ENCODE measurements around the gene CTDP1. TPM values are rescaled to one million over a fixed set of nuclear protein-coding genes. Genes with fewer than 3 reads are reported as not detected.

Gene CTDP1
- total and polyA plus RNA-seq, 7 experiments from 2014 or later, result 11.6 to 75.3 (median 41.2) TPM

- POLR2A ChIA-PET, result interaction anchor here (0.8 kb wide), 2 partner anchors 158 to 429 kb away, joined by 3 read pairs; no protein-coding TSS in a partner anchor
- H3K9me3 Mint-ChIP-seq, result peaks cover 0 to 5% (median 0%) of the 10 kb centered on the region in 11 donors
- Histone ChIP-seq H3K36me3 (ENCODE audit: control insufficient read depth in 2 of 3, insufficient read depth in 3 of 3, low read length in 3 of 3) (peaks cover 0 to 7% (median 0%) of the 10 kb centered on the region in 3 experiments), H3K4me3 (ENCODE audit: low read length) (peak overlapping the region; percentile 94), H3K4me1 (ENCODE audit: control insufficient read depth in 2 of 2, insufficient read depth in 2 of 2, low read length in 2 of 2) (peaks cover 46 to 67% of the 10 kb centered on the region in 2 donors), H3K9me3 (ENCODE audit: control insufficient read depth in 2 of 3, low read length in 3 of 3) (peaks cover 0 to under 1% (median 0%) of the 10 kb centered on the region in 3 experiments), H3K27me3 (ENCODE audit: control insufficient read depth in 2 of 2, insufficient read depth in 2 of 2, low read length in 2 of 2) (no peaks in the 10 kb centered on the region), H3K27ac (ENCODE audit: low read depth, low read length) (peak overlapping the region; percentile 96)
- peaks cover 48 to 81% (median 74%) of the 10 kb centered on the region in 7 donors for H3K4me1 Mint-ChIP-seq
- H3K27ac Mint-ChIP-seq, result peak overlapping the region; percentile 62 to 96 (median 94)
- peak overlapping the region; percentile 85 to 92 (median 89) for H3K4me3 Mint-ChIP-seq
- CTCF ChIA-PET, result no interaction called here
- ATAC-seq (no peak), DNase-seq (no peak)
- H3K36me3 Mint-ChIP-seq, result peaks cover 0 to 30% (median under 1%) of the 10 kb centered on the region in 5 donors
- peaks cover 0 to 3% (median 0%) of the 10 kb centered on the region in 5 donors for H3K27me3 Mint-ChIP-seq
- intact Hi-C loops (cut with micrococcal nuclease), result no loop called here
Measured at GRCh38 chr18:79680891-79681339, 1.3 kb downstream of the CTDP1 start.

- peaks cover 0 to 7% (median 0%) of the 10 kb centered on the region in 3 experiments for H3K36me3 ChIP-seq (ENCODE audit: control insufficient read depth in 2 of 3, insufficient read depth in 3 of 3, low read length in 3 of 3)
- no peak for ATAC-seq
- Mint-ChIP-seq H3K27ac (peak overlapping the region; percentile 62 to 96 (median 94)), H3K9me3 (peaks cover 0 to 5% (median 0%) of the 10 kb centered on the region in 11 donors), H3K4me1 (peaks cover 54 to 86% (median 79%) of the 10 kb centered on the region in 7 donors), H3K27me3 (peaks cover 0 to 3% (median 0%) of the 10 kb centered on the region in 5 donors), H3K4me3 (peak overlapping the region; percentile 85 to 92 (median 89)), H3K36me3 (peaks cover 0 to 25% (median 6%) of the 10 kb centered on the region in 5 donors)
- POLR2A ChIA-PET, result interaction anchor here (0.6 to 0.8 kb wide), 2 partner anchors 113 to 428 kb away, joined by 3 read pairs; no protein-coding TSS in a partner anchor
- no peaks in the 10 kb centered on the region for H3K27me3 ChIP-seq (ENCODE audit: control insufficient read depth in 2 of 2, insufficient read depth in 2 of 2, low read length in 2 of 2)
- H3K4me3 ChIP-seq (ENCODE audit: low read length), result peak overlapping the region; percentile 94
- intact Hi-C loops (cut with micrococcal nuclease), result no loop called here
- H3K9me3 ChIP-seq (ENCODE audit: control insufficient read depth in 2 of 3, low read length in 3 of 3), result no peaks in the 10 kb centered on the region
- H3K27ac ChIP-seq (ENCODE audit: low read depth, low read length), result peak overlapping the region; percentile 96
- H3K4me1 ChIP-seq (ENCODE audit: control insufficient read depth in 2 of 2, insufficient read depth in 2 of 2, low read length in 2 of 2), result peaks cover 46 to 72% of the 10 kb centered on the region in 2 donors
- DNase-seq, result peak in 8 of 9 donors; percentile 56 to 79 (median 71)
- CTCF ChIA-PET, result no interaction called here
Measured at GRCh38 chr18:79681484-79682387, 2.1 kb downstream of the CTDP1 start.

- Histone ChIP-seq H3K9me3 (ENCODE audit: control insufficient read depth in 2 of 3, low read length in 3 of 3) (no peaks in the 10 kb centered on the region), H3K27ac (ENCODE audit: low read depth, low read length) (no peak overlapping the region), H3K36me3 (ENCODE audit: control insufficient read depth in 2 of 3, insufficient read depth in 3 of 3, low read length in 3 of 3) (peaks cover 0 to 3% (median 0%) of the 10 kb centered on the region in 3 experiments), H3K4me1 (ENCODE audit: control insufficient read depth in 2 of 2, insufficient read depth in 2 of 2, low read length in 2 of 2) (peaks cover 46 to 68% of the 10 kb centered on the region in 2 donors), H3K4me3 (ENCODE audit: low read length) (no peak overlapping the region), H3K27me3 (ENCODE audit: control insufficient read depth in 2 of 2, insufficient read depth in 2 of 2, low read length in 2 of 2) (no peaks in the 10 kb centered on the region)
- ChIA-PET CTCF (no interaction called here), POLR2A (no interaction called here)
- H3K4me3 Mint-ChIP-seq, result peak overlapping the region; percentile 85 to 92 (median 89)
- H3K4me1 Mint-ChIP-seq, result peaks cover 51 to 79% (median 75%) of the 10 kb centered on the region in 7 donors
- H3K9me3 Mint-ChIP-seq, result peaks cover 0 to 5% (median 0%) of the 10 kb centered on the region in 11 donors
- DNase-seq (no peak), ATAC-seq (no peak)
- peaks cover 0 to 20% (median 6%) of the 10 kb centered on the region in 5 donors for H3K36me3 Mint-ChIP-seq
- peak overlapping the region; percentile 62 to 95 (median 91) for H3K27ac Mint-ChIP-seq
- intact Hi-C loops (cut with micrococcal nuclease), result no loop called here
- H3K27me3 Mint-ChIP-seq, result peaks cover 0 to 3% (median 0%) of the 10 kb centered on the region in 5 donors
Measured at GRCh38 chr18:79682481-79682880, 2.9 kb downstream of the CTDP1 start.

- intact Hi-C loops (cut with micrococcal nuclease), result no loop called here
- no peaks in the 10 kb centered on the region for H3K9me3 ChIP-seq (ENCODE audit: control insufficient read depth in 2 of 3, low read length in 3 of 3)
- peak overlapping the region; percentile 62 to 92 (median 86) for H3K4me3 Mint-ChIP-seq
- H3K9me3 Mint-ChIP-seq, result peaks cover 0 to 5% (median 0%) of the 10 kb centered on the region in 11 donors
- DNase-seq (peak in 5 of 9 donors; percentile 24 to 55 (median 34)), ATAC-seq (no peak)
- POLR2A ChIA-PET, result no interaction called here
- H3K4me1 Mint-ChIP-seq, result peaks cover 51 to 76% (median 70%) of the 10 kb centered on the region in 7 donors
- peaks cover 0 to 3% (median 0%) of the 10 kb centered on the region in 5 donors for H3K27me3 Mint-ChIP-seq
- H3K36me3 ChIP-seq (ENCODE audit: control insufficient read depth in 2 of 3, insufficient read depth in 3 of 3, low read length in 3 of 3), result peaks cover 0 to 3% (median 0%) of the 10 kb centered on the region in 3 experiments
- peak overlapping the region; percentile 62 to 95 (median 89) for H3K27ac Mint-ChIP-seq
- H3K27me3 ChIP-seq (ENCODE audit: control insufficient read depth in 2 of 2, insufficient read depth in 2 of 2, low read length in 2 of 2), result no peaks in the 10 kb centered on the region
- H3K27ac ChIP-seq (ENCODE audit: low read depth, low read length), result no peak overlapping the region
- peaks cover 0 to 17% (median 6%) of the 10 kb centered on the region in 5 donors for H3K36me3 Mint-ChIP-seq
- no peak overlapping the region for H3K4me3 ChIP-seq (ENCODE audit: low read length)
- peaks cover 46 to 62% of the 10 kb centered on the region in 2 donors for H3K4me1 ChIP-seq (ENCODE audit: control insufficient read depth in 2 of 2, insufficient read depth in 2 of 2, low read length in 2 of 2)
- CTCF ChIA-PET, result no interaction called here
Measured at GRCh38 chr18:79682894-79683625, 3.5 kb downstream of the CTDP1 start.

GRCh38 chr18:79683626-79684282 is 4.2 kb downstream of the CTDP1 start:
- no peaks in the 10 kb centered on the region for H3K9me3 ChIP-seq (ENCODE audit: control insufficient read depth in 2 of 3, low read length in 3 of 3)
- H3K27me3 ChIP-seq (ENCODE audit: control insufficient read depth in 2 of 2, insufficient read depth in 2 of 2, low read length in 2 of 2), result no peaks in the 10 kb centered on the region
- DNase-seq (no peak), ATAC-seq (no peak)
- intact Hi-C loops (cut with micrococcal nuclease), result no loop called here
- peaks cover 0 to 3% (median 0%) of the 10 kb centered on the region in 5 donors for H3K27me3 Mint-ChIP-seq
- H3K4me3 Mint-ChIP-seq, result peak overlapping the region; percentile 35 to 89 (median 54)
- peaks cover 51 to 72% (median 64%) of the 10 kb centered on the region in 7 donors for H3K4me1 Mint-ChIP-seq
- POLR2A ChIA-PET, result interaction anchor here (0.7 kb wide), 1 partner anchor 282 kb away, joined by 3 read pairs; no protein-coding TSS in a partner anchor
- H3K36me3 Mint-ChIP-seq, result peaks cover 0 to 18% (median 6%) of the 10 kb centered on the region in 5 donors
- peak overlapping the region; percentile 28 to 94 (median 73) for H3K27ac Mint-ChIP-seq
- CTCF ChIA-PET, result no interaction called here
- H3K27ac ChIP-seq (ENCODE audit: low read depth, low read length), result no peak overlapping the region
- H3K9me3 Mint-ChIP-seq, result peaks cover 0 to 5% (median 0%) of the 10 kb centered on the region in 11 donors
- no peak overlapping the region for H3K4me3 ChIP-seq (ENCODE audit: low read length)
- H3K4me1 ChIP-seq (ENCODE audit: control insufficient read depth in 2 of 2, insufficient read depth in 2 of 2, low read length in 2 of 2), result peaks cover 40 to 56% of the 10 kb centered on the region in 2 donors
- peaks cover 0 to 5% (median 0%) of the 10 kb centered on the region in 3 experiments for H3K36me3 ChIP-seq (ENCODE audit: control insufficient read depth in 2 of 3, insufficient read depth in 3 of 3, low read length in 3 of 3)

Measured in naive thymus-derived CD4-positive, alpha-beta T cell (primary cell).